GM06990 (cell line): ENCODE results near the gene ITIH1.

Source experiments
- DNase-seq: peaks from one replicate; pipeline ENCODE4 v3.0.0-alpha.2; 2011; ENCODE audit not compliant: insufficient read length; ENCODE audit errors: extremely low read depth
- H3K27me3 ChIP-seq: replicated peaks from 2 replicates; pipeline ENCODE4 v1.6.0; 2011; ENCODE audit warnings: low read length; ENCODE audit not compliant: control insufficient read depth, insufficient read depth
- H3K36me3 ChIP-seq: 2 replicates; pipeline ENCODE4 v1.5.1; 2011; ENCODE audit warnings: low read length; ENCODE audit not compliant: control insufficient read depth, insufficient read depth
- H3K4me3 ChIP-seq: replicated peaks from 2 replicates; pipeline ENCODE4 v1.5.1; 2011; ENCODE audit warnings: low read depth, mild to moderate bottlenecking, control low read depth, low read length
- CTCF ChIP-seq: IDR thresholded peaks from 2 replicates; pipeline ENCODE4 v1.5.1; 2011; ENCODE audit warnings: low read length, control low read depth, mild to moderate bottlenecking, inconsistent platforms; ENCODE audit not compliant: insufficient read depth, poor library complexity, severe bottlenecking

ITIH1 gene

GRCh38 chr3:52811452-52812011 lies 34.1 kb downstream of the ITIH1 start:
- Histone ChIP-seq H3K4me3 (no peak overlapping the region), H3K36me3 (no peaks in the 10 kb centered on the region), H3K27me3 (no peaks in the 10 kb centered on the region)
- no peak for TF ChIP-seq CTCF
- no peak for DNase-seq

GRCh38 chr3:52813810-52814209 lies 36.4 kb downstream of the ITIH1 start:
- H3K27me3 ChIP-seq: no peaks in the 10 kb centered on the region
- DNase-seq: no peak
- TF ChIP-seq CTCF: no peak

GRCh38 chr3:52816199-52816598 lies 38.8 kb downstream of the ITIH1 start:
- H3K27me3 ChIP-seq: no peaks in the 10 kb centered on the region
- no peaks in the 10 kb centered on the region for H3K36me3 ChIP-seq
- DNase-seq: no peak
- H3K4me3 ChIP-seq: no peak overlapping the region
- no peak for TF ChIP-seq CTCF

More at GRCh38 chr3:52813810-52814209, 36.4 kb downstream of the ITIH1 start:
- Histone ChIP-seq H3K36me3 (no peaks in the 10 kb centered on the region), H3K4me3 (no peak overlapping the region)

GRCh38 chr3:52816654-52817053 lies 39.3 kb downstream of the ITIH1 start:
- Histone ChIP-seq H3K36me3 (no peaks in the 10 kb centered on the region), H3K4me3 (no peak overlapping the region), H3K27me3 (no peaks in the 10 kb centered on the region)
- TF ChIP-seq CTCF: no peak
- no peak for DNase-seq

- no peaks in the 10 kb centered on the region for H3K36me3 ChIP-seq
- no peak overlapping the region for H3K4me3 ChIP-seq
- DNase-seq: no peak
- H3K27me3 ChIP-seq: no peaks in the 10 kb centered on the region
- no peak for TF ChIP-seq CTCF
These were observed 39.8 kb downstream of the ITIH1 start for GRCh38 chr3:52817221-52817620.

- TF ChIP-seq CTCF: no peak
- H3K27me3 ChIP-seq: no peaks in the 10 kb centered on the region
- no peak overlapping the region for H3K4me3 ChIP-seq
- no peaks in the 10 kb centered on the region for H3K36me3 ChIP-seq
- DNase-seq: no peak
These were observed 40.5 kb downstream of the ITIH1 start for GRCh38 chr3:52817860-52818259.
